Urothelium cell line (cell line): ENCODE measurements around the gene BACH2.
"Not testable (repeated sequence)": the region's sequence is repeated elsewhere in the genome, so short reads cannot be mapped to it uniquely, and the experiment has no call there.

ENCODE experiments used
- DNase-seq: peaks from one replicate; pipeline ENCODE4 v3.0.0; 2011; ENCODE audit warnings: low spot score, mixed read lengths
- FAIRE-seq: peaks from 2 replicates; lab custom pipeline; 2011; peaks lifted over from hg19 to GRCh38; lab: Jason Lieb, UNC

The BACH2 gene

GRCh38 chr6:90045535-90045934, 251.1 kb downstream of the BACH2 start:
- no peak for DNase-seq
- FAIRE-seq: no peak

GRCh38 chr6:90044833-90045381, 251.7 kb downstream of the BACH2 start:
- FAIRE-seq (no peak), DNase-seq (no peak)

GRCh38 chr6:90044182-90044832, 252.3 kb downstream of the BACH2 start:
- DNase-seq (no peak), FAIRE-seq (no peak)

GRCh38 chr6:90040931-90041330, 255.7 kb downstream of the BACH2 start:
- no peak for DNase-seq
- no peak for FAIRE-seq

GRCh38 chr6:90039911-90040310, 256.7 kb downstream of the BACH2 start:
- no peak for DNase-seq
- no peak for FAIRE-seq

GRCh38 chr6:90038961-90039653, 257.5 kb downstream of the BACH2 start:
- DNase-seq (no peak), FAIRE-seq (no peak)

GRCh38 chr6:90036963-90037362, 259.7 kb downstream of the BACH2 start:
- FAIRE-seq: no peak
- DNase-seq: no peak

GRCh38 chr6:90035047-90035723, 261.5 kb downstream of the BACH2 start:
- FAIRE-seq (no peak), DNase-seq (no peak)

- DNase-seq (no peak), FAIRE-seq (no peak)
These were observed 262.8 kb downstream of the BACH2 start for GRCh38 chr6:90033746-90034271.

- not testable (repeated sequence) for DNase-seq, FAIRE-seq
These were observed 264.0 kb downstream of the BACH2 start for GRCh38 chr6:90032489-90033212.

GRCh38 chr6:90028995-90029635, 267.5 kb downstream of the BACH2 start:
- no peak for FAIRE-seq

GRCh38 chr6:90028066-90028778, 268.4 kb downstream of the BACH2 start:
- FAIRE-seq: no peak

More at GRCh38 chr6:90028995-90029635, 267.5 kb downstream of the BACH2 start:
- no peak for DNase-seq

GRCh38 chr6:90026216-90026615, 270.4 kb downstream of the BACH2 start:
- no peak for FAIRE-seq

More at GRCh38 chr6:90028066-90028778, 268.4 kb downstream of the BACH2 start:
- DNase-seq: no peak

GRCh38 chr6:90025523-90026061, 271.1 kb downstream of the BACH2 start:
- FAIRE-seq (no peak), DNase-seq (peak; percentile 58)

More at GRCh38 chr6:90026216-90026615, 270.4 kb downstream of the BACH2 start:
- DNase-seq: no peak

GRCh38 chr6:90024633-90025032, 272.0 kb downstream of the BACH2 start:
- FAIRE-seq (no peak), DNase-seq (no peak)

- DNase-seq: no peak
These were observed 274.9 kb downstream of the BACH2 start for GRCh38 chr6:90021711-90022110.

GRCh38 chr6:90020746-90021145, 275.9 kb downstream of the BACH2 start:
- DNase-seq (no peak), FAIRE-seq (no peak)

More at GRCh38 chr6:90021711-90022110, 274.9 kb downstream of the BACH2 start:
- no peak for FAIRE-seq

- DNase-seq (no peak), FAIRE-seq (no peak)
These were observed 277.4 kb downstream of the BACH2 start for GRCh38 chr6:90019216-90019615.

GRCh38 chr6:90015883-90016282, 280.8 kb downstream of the BACH2 start:
- DNase-seq (no peak), FAIRE-seq (no peak)
